Osteoblast (primary cell): ENCODE results near the gene REV3L. TPM values are rescaled to one million over a fixed set of nuclear protein-coding genes. Genes with fewer than 3 reads are reported as not detected.

Experiments
- DNase-seq: peaks from one replicate; pipeline ENCODE4 v3.0.0; 2011; ENCODE audit warnings: low spot score, mixed read lengths; ENCODE audit not compliant: insufficient read length; ENCODE audit errors: missing footprints
- H2AFZ ChIP-seq: 2 replicates; pipeline ENCODE4 v1.6.0; 2011; ENCODE audit warnings: mild to moderate bottlenecking, low read length
- H3K27ac ChIP-seq: 2 replicates; pipeline ENCODE4 v1.5.1; 2011; ENCODE audit warnings: mild to moderate bottlenecking, low read depth, low read length, moderate library complexity
- H3K27me3 ChIP-seq: 2 replicates; pipeline ENCODE4 v1.6.0; 2012; ENCODE audit warnings: mild to moderate bottlenecking, control low read depth, inconsistent platforms, low read length, moderate library complexity; ENCODE audit not compliant: insufficient read depth
- H3K36me3 ChIP-seq: 2 replicates; pipeline ENCODE4 v1.5.1; 2011; ENCODE audit warnings: mild to moderate bottlenecking, low read length, control low read depth, moderate library complexity; ENCODE audit not compliant: insufficient read depth
- H3K4me1 ChIP-seq: 2 replicates; pipeline ENCODE4 v1.5.1; 2011; ENCODE audit warnings: mild to moderate bottlenecking, low read length, control low read depth, moderate library complexity; ENCODE audit not compliant: insufficient read depth
- H3K4me2 ChIP-seq: 2 replicates; pipeline ENCODE4 v1.6.0; 2011; ENCODE audit warnings: mild to moderate bottlenecking, low read length; ENCODE audit not compliant: insufficient read depth
- H3K4me3 ChIP-seq: fragments of 200-600 bp; sonication (generic); 3 replicates; pipeline ENCODE4 v1.5.1; 2012; ENCODE audit warnings: mild to moderate bottlenecking, low read length, inconsistent platforms; ENCODE audit not compliant: insufficient read depth
- H3K79me2 ChIP-seq: 2 replicates; pipeline ENCODE4 v1.6.0; 2012; ENCODE audit warnings: mild to moderate bottlenecking, low read length, control low read depth, inconsistent platforms; ENCODE audit not compliant: insufficient read depth
- H3K9me3 ChIP-seq: 2 replicates; pipeline ENCODE4 v1.5.1; 2011; ENCODE audit warnings: low read depth, low read length, control low read depth
- H4K20me1 ChIP-seq: 2 replicates; pipeline ENCODE4 v1.6.0; 2012; ENCODE audit warnings: mild to moderate bottlenecking, low read length, control low read depth; ENCODE audit not compliant: insufficient read depth
- total RNA-seq: library from RNA; depleted of rRNA; stranded (reverse); fragments of >200 nt; gene quantifications from 2 replicates; pipeline ENCODE4 v1.2.3, GENCODE V29; 2012
- TF ChIP-seq, protein P1 (sequence below): IDR thresholded peaks from 2 replicates; pipeline ENCODE4 v1.5.1; 2011; ENCODE audit warnings: mild to moderate bottlenecking, low read depth, low read length, moderate library complexity; ENCODE audit errors: extremely low read depth

Gene REV3L
- total RNA-seq, 1 donor: 42.0 TPM

DNA sequence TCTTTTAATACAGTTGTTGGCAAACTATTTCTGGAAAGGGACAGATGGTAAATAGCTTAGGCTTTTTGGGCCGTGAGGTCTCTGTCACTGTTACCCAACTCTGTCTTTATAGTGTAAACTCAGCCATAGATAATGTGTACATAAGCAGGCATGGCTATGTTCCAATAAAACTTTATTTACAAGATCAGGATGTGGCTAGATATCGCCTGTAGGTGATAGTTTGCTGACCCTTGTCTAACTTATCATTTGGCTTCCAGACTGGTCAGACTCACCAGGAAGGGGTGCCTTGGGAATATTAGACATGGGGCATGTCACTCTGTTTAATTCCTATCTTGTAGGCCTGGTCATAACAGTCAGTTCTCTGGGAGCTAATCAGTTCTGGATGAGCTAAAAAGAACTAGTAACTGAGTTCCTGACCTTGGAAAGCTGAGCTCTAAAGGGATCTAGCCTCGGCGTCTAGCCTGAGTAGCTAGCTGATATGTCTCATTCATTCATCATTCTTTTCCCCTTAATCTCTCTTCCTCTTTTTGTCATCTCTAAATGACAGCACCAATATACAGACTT is 232.1 kb downstream of the REV3L start:
- no peaks in the 10 kb centered on the region for H3K9me3 ChIP-seq
- H3K27ac ChIP-seq: no peak overlapping the region
- DNase-seq: no peak
- H3K4me3 ChIP-seq: no peak overlapping the region
- TF ChIP-seq, protein P1, sequence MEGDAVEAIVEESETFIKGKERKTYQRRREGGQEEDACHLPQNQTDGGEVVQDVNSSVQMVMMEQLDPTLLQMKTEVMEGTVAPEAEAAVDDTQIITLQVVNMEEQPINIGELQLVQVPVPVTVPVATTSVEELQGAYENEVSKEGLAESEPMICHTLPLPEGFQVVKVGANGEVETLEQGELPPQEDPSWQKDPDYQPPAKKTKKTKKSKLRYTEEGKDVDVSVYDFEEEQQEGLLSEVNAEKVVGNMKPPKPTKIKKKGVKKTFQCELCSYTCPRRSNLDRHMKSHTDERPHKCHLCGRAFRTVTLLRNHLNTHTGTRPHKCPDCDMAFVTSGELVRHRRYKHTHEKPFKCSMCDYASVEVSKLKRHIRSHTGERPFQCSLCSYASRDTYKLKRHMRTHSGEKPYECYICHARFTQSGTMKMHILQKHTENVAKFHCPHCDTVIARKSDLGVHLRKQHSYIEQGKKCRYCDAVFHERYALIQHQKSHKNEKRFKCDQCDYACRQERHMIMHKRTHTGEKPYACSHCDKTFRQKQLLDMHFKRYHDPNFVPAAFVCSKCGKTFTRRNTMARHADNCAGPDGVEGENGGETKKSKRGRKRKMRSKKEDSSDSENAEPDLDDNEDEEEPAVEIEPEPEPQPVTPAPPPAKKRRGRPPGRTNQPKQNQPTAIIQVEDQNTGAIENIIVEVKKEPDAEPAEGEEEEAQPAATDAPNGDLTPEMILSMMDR: no peak
- no peaks in the 10 kb centered on the region for H3K79me2 ChIP-seq
- no peaks in the 10 kb centered on the region for H4K20me1 ChIP-seq
- H3K4me2 ChIP-seq: no peak overlapping the region
- H3K27me3 ChIP-seq: peaks cover 6% of the 10 kb centered on the region
- H3K36me3 ChIP-seq: no peaks in the 10 kb centered on the region
- peak overlapping the region; percentile 57 for H2AFZ ChIP-seq
- H3K4me1 ChIP-seq: peaks cover 2% of the 10 kb centered on the region

Other genes with a start within 250 kb of the REV3L start
- gene TRAF3IP2, start 122.7 kb upstream of the REV3L start, total RNA-seq: 23.6 and 23.9 TPM in 2 replicates